ENCODE results near the gene CACNG7. TPM values are rescaled to one million over a fixed set of nuclear protein-coding genes. Genes with fewer than 3 reads are reported as not detected.
A peak's percentile ranks its signal among the peaks of the same experiment; 100 is the strongest.

The CACNG7 gene
- total RNA-seq, 2 experiments from 2014 or later: not detected

DNA sequence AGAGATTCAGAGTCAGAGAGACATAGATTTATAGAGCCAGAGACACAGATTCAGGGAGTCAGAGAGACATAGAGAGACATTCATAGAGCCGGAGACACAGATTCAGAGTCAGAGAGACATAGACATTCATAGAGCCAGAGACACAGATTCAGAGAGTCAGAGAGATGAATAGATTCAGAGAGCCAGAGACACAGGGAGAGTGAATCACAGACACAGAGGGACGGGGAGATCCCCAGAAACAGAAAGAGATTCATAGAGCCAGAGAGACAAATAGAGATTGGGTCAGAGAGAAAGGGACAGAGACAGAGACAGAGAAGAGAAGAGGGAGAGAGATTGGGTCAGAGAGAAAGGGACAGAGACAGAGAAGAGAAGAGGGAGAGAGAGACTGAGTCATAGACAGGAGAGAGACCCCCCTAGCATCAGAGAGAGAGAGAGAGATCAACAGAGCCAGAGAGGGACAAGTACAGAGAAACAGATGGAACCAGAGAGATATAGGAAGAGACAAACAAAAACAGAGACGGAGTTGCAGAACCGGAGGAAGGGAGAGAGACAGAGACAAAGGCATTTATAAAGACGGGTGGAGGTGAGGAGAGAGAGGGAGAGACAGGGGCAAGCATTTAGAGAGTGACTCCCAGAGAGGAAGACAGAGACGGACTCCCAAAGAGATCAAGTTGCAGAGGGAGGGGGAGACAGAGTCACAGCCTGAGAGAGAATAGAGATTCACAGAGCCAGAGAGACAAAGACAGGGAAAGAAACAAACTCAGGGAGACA, 28.2 kb upstream of the CACNG7 start:
- peaks cover 3% of the 10 kb centered on the region for H3K4me1 ChIP-seq (ENCODE audit: insufficient read depth, low read length, poor library complexity, severe bottlenecking)

DNA sequence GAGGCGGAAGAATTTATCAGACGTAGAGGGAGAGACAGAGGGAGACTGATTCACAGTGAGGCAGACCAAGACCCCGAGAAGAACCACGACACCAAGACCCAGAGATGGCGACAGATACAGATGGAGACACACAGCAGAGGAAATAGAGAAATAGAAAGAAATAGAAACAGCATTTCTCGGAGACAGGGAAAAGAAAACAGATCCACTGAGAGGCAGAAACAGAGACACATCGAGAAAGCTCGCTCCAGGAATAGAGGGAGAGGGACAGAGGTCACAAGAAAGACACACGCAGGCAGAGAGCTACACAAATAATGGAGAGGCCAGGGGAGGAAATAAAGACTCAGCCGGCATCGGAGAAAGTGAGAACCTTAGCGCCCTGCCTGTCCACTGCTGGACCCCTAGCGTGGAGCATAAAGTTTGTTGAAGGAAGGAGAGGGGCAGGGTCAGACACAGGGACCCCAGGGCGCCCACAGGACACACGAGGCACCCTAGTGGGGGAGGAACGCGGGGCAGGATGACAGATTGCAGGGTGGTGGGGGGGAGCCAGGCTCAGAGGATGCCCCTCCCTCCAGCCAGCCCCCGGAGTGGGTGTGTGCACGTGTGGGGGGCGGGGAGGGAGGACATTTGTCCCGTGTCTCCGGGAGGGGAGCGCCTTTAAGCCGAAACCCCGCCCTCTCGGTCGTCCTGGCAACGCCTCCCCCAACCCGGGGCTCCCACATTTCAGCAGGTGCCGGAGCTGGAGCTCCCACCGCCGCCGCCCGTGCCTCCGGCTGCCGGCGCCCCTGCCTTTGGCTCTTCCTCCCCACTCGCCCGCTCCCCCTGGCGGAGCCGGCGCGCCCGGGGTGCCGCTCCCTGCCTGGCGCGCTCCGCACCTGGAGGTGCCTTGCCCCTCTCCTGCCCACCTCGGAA, 27.3 kb upstream of the CACNG7 start, which contains the start of gene PRKCG:
TSS of gene PRKCG (plus strand) at position 716 of the 909 bp plus-strand sequence. CDS start 298 bp downstream, outside the sequence.
- TF ChIP-seq, protein P1, sequence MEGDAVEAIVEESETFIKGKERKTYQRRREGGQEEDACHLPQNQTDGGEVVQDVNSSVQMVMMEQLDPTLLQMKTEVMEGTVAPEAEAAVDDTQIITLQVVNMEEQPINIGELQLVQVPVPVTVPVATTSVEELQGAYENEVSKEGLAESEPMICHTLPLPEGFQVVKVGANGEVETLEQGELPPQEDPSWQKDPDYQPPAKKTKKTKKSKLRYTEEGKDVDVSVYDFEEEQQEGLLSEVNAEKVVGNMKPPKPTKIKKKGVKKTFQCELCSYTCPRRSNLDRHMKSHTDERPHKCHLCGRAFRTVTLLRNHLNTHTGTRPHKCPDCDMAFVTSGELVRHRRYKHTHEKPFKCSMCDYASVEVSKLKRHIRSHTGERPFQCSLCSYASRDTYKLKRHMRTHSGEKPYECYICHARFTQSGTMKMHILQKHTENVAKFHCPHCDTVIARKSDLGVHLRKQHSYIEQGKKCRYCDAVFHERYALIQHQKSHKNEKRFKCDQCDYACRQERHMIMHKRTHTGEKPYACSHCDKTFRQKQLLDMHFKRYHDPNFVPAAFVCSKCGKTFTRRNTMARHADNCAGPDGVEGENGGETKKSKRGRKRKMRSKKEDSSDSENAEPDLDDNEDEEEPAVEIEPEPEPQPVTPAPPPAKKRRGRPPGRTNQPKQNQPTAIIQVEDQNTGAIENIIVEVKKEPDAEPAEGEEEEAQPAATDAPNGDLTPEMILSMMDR (conservative IDR thresholded peaks at IDR 0.05; ENCODE audit: low read length): 0 out of 2 replicates have a peak, but pooled peaks have one; percentile 41
- TF ChIP-seq EZH2phosphoT487 (IDR thresholded peaks at IDR 0.05; ENCODE audit: borderline replicate concordance, low read depth, low read length): no peak
- intact Hi-C loops (cut with micrococcal nuclease; ENCODE audit: unreplicated experiment): no loop called here

More for the DNA sequence above, 28.2 kb upstream of the CACNG7 start:
- Histone ChIP-seq H3K4me3 (ENCODE audit: low read depth, low read length, poor library complexity, severe bottlenecking) (no peak overlapping the region), H3K9me2 (ENCODE audit: insufficient read depth, low read length) (no peaks in the 10 kb centered on the region), H4K20me1 (ENCODE audit: insufficient read depth, low read length) (no peaks in the 10 kb centered on the region), H3K9me3 (ENCODE audit: low read length) (no peaks in the 10 kb centered on the region), H3K79me2 (ENCODE audit: insufficient read depth, low read depth, low read length) (no peaks in the 10 kb centered on the region), H3K4me2 (ENCODE audit: low read length) (no peak overlapping the region), H2AFZ (ENCODE audit: low read length) (no peak overlapping the region), H3K27ac (ENCODE audit: low read depth, low read length, poor library complexity, severe bottlenecking) (no peak overlapping the region), H3K36me3 (ENCODE audit: insufficient read depth, low read length) (no peaks in the 10 kb centered on the region)
- POLR2A ChIA-PET: no interaction called here
- no TSS peak for BruUV-seq (replicated peaks)
- no peak for DNase-seq (ENCODE audit: low spot score)
- TF ChIP-seq, protein P1 (conservative IDR thresholded peaks at IDR 0.05; ENCODE audit: low read length): no peak
- intact Hi-C loops (cut with micrococcal nuclease; ENCODE audit: unreplicated experiment): no loop called here
- CTCF ChIA-PET (ENCODE audit: unreplicated experiment): no interaction called here

More for the DNA sequence above, 27.3 kb upstream of the CACNG7 start, which contains the start of gene PRKCG:
- Histone ChIP-seq H3K9me3 (ENCODE audit: low read length) (no peaks in the 10 kb centered on the region), H4K20me1 (ENCODE audit: insufficient read depth, low read length) (no peaks in the 10 kb centered on the region), H3K9me2 (ENCODE audit: insufficient read depth, low read length) (no peaks in the 10 kb centered on the region), H3K4me2 (ENCODE audit: low read length) (peak within 1 kb of the TSS; percentile 14; the same call in 1 of the 2 replicates), H3K36me3 (ENCODE audit: insufficient read depth, low read length) (no peaks in the 10 kb centered on the region), H3K4me3 (ENCODE audit: low read depth, low read length, poor library complexity, severe bottlenecking) (no peak within 1 kb of the TSS), H3K27ac (ENCODE audit: low read depth, low read length, poor library complexity, severe bottlenecking) (no peak within 1 kb of the TSS), H3K4me1 (ENCODE audit: insufficient read depth, low read length, poor library complexity, severe bottlenecking) (peaks cover 3% of the 10 kb centered on the region), H2AFZ (ENCODE audit: low read length) (no peak within 1 kb of the TSS), H3K79me2 (ENCODE audit: insufficient read depth, low read depth, low read length) (no peaks in the 10 kb centered on the region)
- no TSS peak for BruUV-seq (replicated peaks)
- ChIA-PET CTCF (ENCODE audit: unreplicated experiment) (no interaction called here), POLR2A (no interaction called here)
- no peak for DNase-seq (ENCODE audit: low spot score)

All from OCI-LY7 (cell line).